DMS53 (cell line): ENCODE data around the gene ARHGEF11.

ENCODE experiments used
- DNase-seq: peaks from one replicate; lab custom pipeline; 2025; lab: John Stamatoyannopoulos, UW

ARHGEF11 gene

GRCh38 chr1:156909671-156910070 is 135.9 kb downstream of the ARHGEF11 start:
- DNase-seq: no peak

DNA sequence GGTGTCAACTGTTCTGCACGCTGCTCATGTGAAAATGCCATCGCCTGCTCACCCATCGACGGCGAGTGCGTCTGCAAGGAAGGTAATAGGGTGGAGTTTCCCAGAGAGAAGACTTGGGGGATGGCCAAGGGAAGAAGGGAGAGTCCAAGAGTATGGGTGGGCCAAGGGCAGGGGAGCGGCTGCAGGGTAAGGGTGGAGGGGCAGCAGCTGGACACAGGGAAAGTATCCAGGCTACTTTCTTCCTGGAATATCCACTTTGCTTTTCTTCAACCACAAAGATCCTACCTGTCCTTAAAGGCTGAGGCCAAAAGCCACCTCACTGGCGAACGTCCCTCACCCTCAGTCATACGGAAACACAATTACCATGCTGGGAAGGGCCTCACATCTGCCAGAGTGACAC is 136.6 kb downstream of the ARHGEF11 start:
- peak; percentile 26 for DNase-seq

- DNase-seq: peak; percentile 45
These were observed 137.0 kb downstream of the ARHGEF11 start for GRCh38 chr1:156908541-156908940.

GRCh38 chr1:156906206-156906906 is 139.2 kb downstream of the ARHGEF11 start:
- no peak for DNase-seq

- no peak for DNase-seq
These were observed 139.9 kb downstream of the ARHGEF11 start for GRCh38 chr1:156905651-156906050.

GRCh38 chr1:156905176-156905575 is 140.4 kb downstream of the ARHGEF11 start:
- DNase-seq: no peak

DNA sequence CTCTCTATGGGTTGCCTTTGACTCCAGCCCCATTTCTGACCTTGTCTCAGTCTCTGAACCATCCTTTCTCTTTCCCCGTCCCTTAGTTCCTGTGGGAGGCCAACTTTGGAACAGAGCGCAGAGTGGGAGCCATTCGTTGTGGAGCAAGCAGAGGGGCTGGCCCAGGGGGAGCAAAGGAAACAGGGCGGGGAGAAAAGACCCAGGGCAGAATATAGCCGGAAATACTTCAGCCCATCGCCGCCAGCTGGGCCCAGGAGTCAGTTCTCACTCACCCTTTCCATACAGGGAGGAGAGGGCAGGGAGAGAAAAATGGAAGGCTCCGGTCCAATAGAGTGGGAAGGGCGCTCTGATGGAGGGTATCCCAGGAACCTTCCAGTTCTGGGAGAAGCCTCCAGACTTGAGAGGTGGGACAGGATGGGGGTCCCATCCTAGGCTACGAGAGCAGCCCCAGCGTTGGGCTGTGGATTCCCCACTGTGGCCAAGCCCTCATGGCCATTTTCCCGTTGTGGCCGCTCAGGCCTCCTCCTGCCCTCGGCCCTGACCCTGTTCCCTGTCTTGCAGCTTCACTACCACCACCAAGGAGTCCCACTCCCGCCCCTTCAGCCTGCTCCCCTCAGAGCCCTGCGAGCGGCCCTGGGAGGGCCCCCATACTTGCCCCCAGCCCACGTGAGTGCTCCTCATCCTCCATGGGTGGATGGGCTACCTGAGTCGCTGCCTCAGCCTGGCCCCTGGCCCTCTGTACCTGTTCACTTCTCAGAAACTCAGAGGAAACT is 141.2 kb downstream of the ARHGEF11 start:
- no peak for DNase-seq

DNA sequence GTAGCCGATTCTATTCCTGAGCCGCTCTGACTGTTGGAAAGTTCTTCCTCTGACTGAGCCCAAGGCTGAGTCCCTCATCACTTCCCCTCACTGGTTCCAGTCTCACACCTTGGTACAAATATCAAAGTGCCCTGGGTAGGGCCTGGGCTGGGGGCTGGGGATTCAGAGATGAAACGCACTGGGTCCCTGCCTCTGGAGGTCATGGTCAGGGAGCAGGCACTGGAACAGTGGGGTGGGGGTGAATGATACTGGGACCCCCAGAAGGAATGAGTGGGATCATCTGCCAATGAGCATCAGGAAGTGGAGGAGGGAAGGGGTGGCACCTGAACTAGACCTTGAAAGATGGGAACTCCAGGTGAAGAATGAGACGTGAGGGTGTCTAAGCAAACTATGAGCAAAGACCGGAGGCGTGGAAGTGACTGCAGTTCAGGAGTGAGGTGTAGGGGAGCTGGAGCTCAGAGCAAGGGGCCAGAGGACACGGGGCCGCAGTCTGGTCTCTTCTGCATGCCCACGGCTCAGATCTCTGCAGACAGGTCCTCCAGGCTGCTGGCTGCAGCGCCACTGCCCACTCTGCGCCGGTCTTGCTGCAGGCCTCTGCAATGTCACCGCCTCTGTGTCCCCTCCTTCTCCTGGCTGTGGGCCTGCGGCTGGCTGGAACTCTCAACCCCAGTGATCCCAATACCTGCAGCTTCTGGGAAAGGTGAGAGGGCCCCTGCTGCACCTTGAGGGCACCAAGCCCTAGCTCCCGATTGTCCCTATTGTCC is 142.0 kb downstream of the ARHGEF11 start:
- no peak for DNase-seq

- DNase-seq: no peak
These were observed 143.3 kb downstream of the ARHGEF11 start for GRCh38 chr1:156901966-156902915.

DNA sequence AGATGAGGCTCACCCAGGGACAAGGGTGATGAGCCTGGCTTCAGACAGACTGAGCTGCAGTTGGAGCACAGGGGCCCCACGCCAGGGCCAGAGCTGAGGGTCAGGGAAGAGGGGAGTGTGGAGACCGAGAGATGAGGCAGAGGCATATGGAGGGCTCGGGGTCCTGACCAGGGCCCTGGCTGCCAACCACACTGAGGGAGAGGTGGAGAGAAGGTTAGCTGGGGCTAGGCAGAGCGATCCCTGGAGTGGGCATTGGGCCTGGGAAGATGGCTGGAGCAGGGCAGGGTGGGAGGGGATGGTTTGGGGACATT is 144.0 kb downstream of the ARHGEF11 start:
- no peak for DNase-seq

GRCh38 chr1:156900896-156901589 is 144.5 kb downstream of the ARHGEF11 start:
- no peak for DNase-seq

- DNase-seq: no peak
These were observed 145.4 kb downstream of the ARHGEF11 start for GRCh38 chr1:156899956-156900718.

GRCh38 chr1:156898971-156899664 is 146.4 kb downstream of the ARHGEF11 start:
- no peak for DNase-seq

DNA sequence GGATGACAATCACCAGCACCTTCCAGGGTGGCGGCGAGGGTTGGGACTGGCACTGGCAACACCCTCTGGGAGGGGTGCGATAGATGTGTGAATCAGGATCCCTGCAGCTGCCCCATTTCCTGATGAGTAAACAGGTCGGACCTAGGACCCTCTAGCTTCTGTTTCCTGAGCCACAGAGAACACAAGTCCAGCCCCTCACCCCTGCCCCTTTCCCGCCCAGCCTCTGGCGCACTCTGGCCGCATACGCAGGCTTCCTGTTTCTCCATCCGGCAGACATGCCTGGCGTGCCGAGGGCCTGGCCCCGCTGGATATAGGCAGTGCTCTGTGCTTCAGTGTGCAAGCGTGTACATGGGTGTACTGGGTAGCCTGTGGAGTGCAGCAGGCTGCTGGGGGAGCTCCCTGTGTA is 147.4 kb downstream of the ARHGEF11 start:
- DNase-seq: no peak

GRCh38 chr1:156897078-156897825 is 148.3 kb downstream of the ARHGEF11 start:
- no peak for DNase-seq

DNA sequence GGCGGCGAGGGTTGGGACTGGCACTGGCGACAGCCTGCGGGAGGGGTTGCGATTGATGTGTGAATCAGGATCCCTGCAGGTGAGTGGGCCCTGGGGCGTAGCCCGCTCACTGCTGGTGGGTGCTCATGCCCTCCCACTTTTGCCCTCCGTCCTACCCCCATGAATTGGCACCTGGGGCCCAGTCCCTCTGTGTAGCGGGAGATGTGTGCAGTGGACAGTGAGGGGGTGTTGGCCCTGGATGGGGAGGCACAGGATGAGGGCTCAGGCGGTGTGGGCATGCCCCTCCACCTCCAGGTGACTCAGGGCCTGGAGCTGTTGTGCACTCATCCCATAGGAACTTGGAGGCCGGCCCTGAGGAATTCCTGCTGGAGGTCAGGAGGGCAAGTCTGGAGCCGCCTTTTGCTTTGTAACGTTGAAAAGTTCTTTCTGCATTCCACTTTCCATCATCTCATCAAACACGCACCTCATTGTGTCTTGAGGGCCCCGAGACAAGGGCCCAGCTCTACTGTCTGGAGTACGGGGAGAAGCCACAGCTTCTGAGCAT is 149.0 kb downstream of the ARHGEF11 start:
- DNase-seq: no peak

- DNase-seq: no peak
These were observed 149.6 kb downstream of the ARHGEF11 start for GRCh38 chr1:156895927-156896326.

- no peak for DNase-seq
These were observed 150.1 kb downstream of the ARHGEF11 start for GRCh38 chr1:156895455-156895812.
